Ishikawa (cell line): Measurements from ENCODE around the gene LILRB3.
A peak's percentile ranks its signal among the peaks of the same experiment; 100 is the strongest.

Source experiments
- CEBPB ChIP-seq: IDR thresholded peaks from 2 replicates; pipeline ENCODE4 v1.6.1; 2012
- CREB1 ChIP-seq: IDR thresholded peaks from 2 replicates; pipeline ENCODE4 v1.6.1; 2012; ENCODE audit warnings: low read depth
- EGR1 ChIP-seq: IDR thresholded peaks from 2 replicates; pipeline ENCODE4 v1.6.1; 2012
- EP300 ChIP-seq: IDR thresholded peaks from 2 replicates; pipeline ENCODE4 v1.6.1; 2012; ENCODE audit warnings: borderline replicate concordance
- FOXM1 ChIP-seq: IDR thresholded peaks from 2 replicates; pipeline ENCODE4 v1.6.1; 2012; ENCODE audit warnings: low read depth, borderline replicate concordance
- MAX ChIP-seq: IDR thresholded peaks from 2 replicates; pipeline ENCODE4 v1.6.1; 2012
- NFIC ChIP-seq: IDR thresholded peaks from 2 replicates; pipeline ENCODE4 v1.6.1; 2012
- RAD21 ChIP-seq: IDR thresholded peaks from 2 replicates; pipeline ENCODE4 v1.6.1; 2012; ENCODE audit warnings: low read depth
- REST ChIP-seq: IDR thresholded peaks from 2 replicates; pipeline ENCODE4 v1.6.1; 2012; ENCODE audit warnings: low read depth, mild to moderate bottlenecking
- TAF1 ChIP-seq: IDR thresholded peaks from 2 replicates; pipeline ENCODE4 v1.6.1; 2012; ENCODE audit warnings: low read depth, mild to moderate bottlenecking
- TCF12 ChIP-seq: IDR thresholded peaks from 2 replicates; pipeline ENCODE4 v1.6.1; 2012; ENCODE audit warnings: low read depth
- TEAD4 ChIP-seq: IDR thresholded peaks from 2 replicates; pipeline ENCODE4 v1.6.1; 2012
- USF1 ChIP-seq: IDR thresholded peaks from 2 replicates; pipeline ENCODE4 v1.6.1; 2012
- YY1 ChIP-seq: IDR thresholded peaks from 2 replicates; pipeline ENCODE4 v1.6.1; 2012; ENCODE audit warnings: low read depth
- ZBTB7A ChIP-seq: IDR thresholded peaks from 2 replicates; pipeline ENCODE4 v1.6.1; 2012; ENCODE audit warnings: low read depth

Gene LILRB3

GRCh38 chr19:54218960-54219661, 3.7 kb downstream of the LILRB3 start:
- no peak for TF ChIP-seq EGR1
- TF ChIP-seq NFIC = no peak

GRCh38 chr19:54218259-54218658, 4.5 kb downstream of the LILRB3 start:
- TF ChIP-seq EP300 (no peak), CEBPB (no peak), TAF1 (no peak), RAD21 (no peak), ZBTB7A (no peak), TCF12 (no peak), EGR1 (no peak), YY1 (no peak), REST (no peak), USF1 (no peak), MAX (no peak), CREB1 (no peak), FOXM1 (no peak), TEAD4 (no peak), NFIC (no peak)

DNA sequence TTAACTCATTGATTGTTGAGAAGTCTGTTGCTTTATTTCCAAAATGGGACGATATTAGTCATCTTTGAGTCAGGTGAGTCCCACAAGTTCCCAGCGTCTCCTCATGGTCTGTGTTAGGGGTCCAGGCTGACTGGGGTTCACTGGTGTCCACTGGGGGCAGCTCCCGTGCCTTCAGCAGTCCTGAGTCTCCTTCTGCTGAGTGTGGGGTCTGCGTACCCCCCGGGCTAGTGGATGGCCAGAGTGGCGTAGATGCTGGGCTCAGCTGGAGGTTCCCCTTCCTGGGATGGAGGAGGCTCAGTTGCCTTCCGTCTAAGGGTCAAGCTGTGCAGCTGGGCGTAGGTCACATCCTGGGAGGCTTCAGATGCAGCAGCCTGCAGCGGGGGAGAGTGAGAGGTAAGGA, 5.9 kb downstream of the LILRB3 start:
- TF ChIP-seq EP300 = no peak
- no peak for TF ChIP-seq TAF1
- no peak for TF ChIP-seq CEBPB
- TF ChIP-seq EGR1 = no peak
- no peak for TF ChIP-seq NFIC
- no peak for TF ChIP-seq REST

DNA sequence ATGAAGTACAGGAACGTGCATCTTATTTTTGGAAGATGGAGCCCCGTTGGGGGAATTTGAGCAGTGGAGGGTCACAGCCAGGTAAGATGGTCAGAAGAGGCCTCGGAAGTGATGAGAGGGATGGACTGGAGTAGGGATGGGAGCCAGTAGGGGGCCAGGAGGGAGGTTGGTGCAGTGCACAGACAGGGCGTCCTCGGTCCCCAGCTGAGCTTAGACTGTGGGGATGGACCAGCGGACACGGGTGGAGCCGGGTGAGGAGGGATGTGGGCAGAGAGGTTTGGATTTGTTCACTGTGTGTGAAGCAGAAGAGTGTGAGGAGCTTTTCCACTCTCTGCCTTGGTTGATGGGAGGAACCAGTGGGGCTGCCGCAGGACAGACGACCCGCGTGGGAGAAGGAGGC, 11.6 kb downstream of the LILRB3 start:
- no peak for TF ChIP-seq TEAD4
- no peak for TF ChIP-seq FOXM1
- no peak for TF ChIP-seq ZBTB7A

DNA sequence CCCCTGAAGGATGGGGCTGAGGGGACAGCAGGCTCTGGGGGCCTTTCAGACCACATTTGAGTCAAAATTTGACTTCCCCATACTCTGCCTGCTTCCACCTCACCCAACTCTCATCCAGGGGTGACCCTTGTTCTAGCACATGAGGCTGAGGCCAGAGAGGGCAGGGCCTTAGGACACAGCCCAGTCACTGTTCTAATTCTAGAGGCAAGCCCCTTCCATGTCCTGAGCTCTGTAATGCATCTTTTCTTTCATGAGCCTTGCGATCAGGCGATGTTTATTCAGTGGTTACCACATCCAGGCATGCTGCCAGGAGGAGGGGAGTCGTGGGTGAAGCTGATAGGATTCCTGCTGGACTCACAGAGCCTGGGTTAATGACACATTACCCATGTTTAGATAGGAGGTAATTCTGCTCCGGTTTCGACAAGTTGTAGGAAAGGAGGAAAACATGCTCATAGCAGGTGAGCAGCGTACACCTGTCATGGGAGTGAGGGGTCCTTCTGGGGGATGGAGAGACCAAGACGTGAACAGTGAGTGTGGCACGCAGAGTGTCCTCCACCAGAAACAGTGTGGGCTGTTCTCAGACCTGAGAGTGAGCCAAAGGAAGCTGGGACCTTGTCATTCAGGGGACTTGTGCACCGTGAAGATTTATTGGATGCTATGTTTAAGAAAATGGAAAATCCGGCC, 12.9 kb downstream of the LILRB3 start:
- no peak for TF ChIP-seq REST
- TF ChIP-seq FOXM1 = no peak
- no peak for TF ChIP-seq EP300
- TF ChIP-seq NFIC = no peak; the same call in 1 of the 2 replicates
- TF ChIP-seq YY1 = no peak
- TF ChIP-seq EGR1 = no peak
- no peak for TF ChIP-seq TAF1
- TF ChIP-seq CEBPB = 0 out of 2 replicates have a peak, but pooled peaks have one; percentile 26
